Erythroblast (primary cell): Measurements from ENCODE around the gene DNAH2.

Source experiments
- GATA1 ChIP-seq: IDR thresholded peaks from 2 replicates; pipeline ENCODE4 v1.6.1; 2011; ENCODE audit warnings: low read depth, mild to moderate bottlenecking, control low read depth, low read length, moderate library complexity
- POLR2A ChIP-seq: IDR thresholded peaks from 2 replicates; pipeline ENCODE4 v1.6.1; 2011; ENCODE audit warnings: mild to moderate bottlenecking, low read length

DNA sequence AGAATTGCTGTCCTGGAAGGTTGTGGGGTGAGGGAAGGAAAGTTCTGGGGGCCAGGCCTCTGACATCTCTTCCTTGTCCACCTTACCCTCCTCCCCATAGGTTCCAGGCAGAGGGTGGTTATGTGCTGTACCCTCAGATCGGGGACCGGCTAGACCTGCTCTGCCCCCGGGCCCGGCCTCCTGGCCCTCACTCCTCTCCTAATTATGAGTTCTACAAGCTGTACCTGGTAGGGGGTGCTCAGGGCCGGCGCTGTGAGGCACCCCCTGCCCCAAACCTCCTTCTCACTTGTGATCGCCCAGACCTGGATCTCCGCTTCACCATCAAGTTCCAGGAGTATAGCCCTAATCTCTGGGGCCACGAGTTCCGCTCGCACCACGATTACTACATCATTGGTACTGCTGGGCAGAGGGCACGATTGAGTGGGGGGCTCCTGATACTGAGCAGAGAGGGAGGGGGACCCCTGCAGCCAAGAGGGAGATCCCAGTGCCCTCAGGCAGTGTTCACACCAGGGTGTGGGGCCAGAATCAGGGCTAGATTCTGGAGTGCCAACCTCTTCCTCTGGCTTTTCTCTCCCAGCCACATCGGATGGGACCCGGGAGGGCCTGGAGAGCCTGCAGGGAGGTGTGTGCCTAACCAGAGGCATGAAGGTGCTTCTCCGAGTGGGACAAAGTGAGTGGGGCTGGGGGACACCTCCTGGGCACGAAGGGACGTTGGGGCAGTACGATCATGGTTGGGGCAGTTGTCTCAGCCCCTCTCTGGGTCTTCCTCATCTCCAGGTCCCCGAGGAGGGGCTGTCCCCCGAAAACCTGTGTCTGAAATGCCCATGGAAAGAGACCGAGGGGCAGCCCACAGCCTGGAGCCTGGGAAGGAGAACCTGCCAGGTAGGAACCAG is 9.4 kb upstream of the DNAH2 start:
- TF ChIP-seq POLR2A (no peak), GATA1 (no peak)
